ENCODE measurements around the gene CDH4.

CDH4 gene

GRCh38 chr20:61736751-61737310, 484.8 kb downstream of the CDH4 start:
- H4K20me1 ChIP-seq (ENCODE audit: low read depth, low read length): no peaks in the 10 kb centered on the region
- no peak overlapping the region for H2AFZ ChIP-seq (ENCODE audit: low read depth, low read length, severe bottlenecking)
- no peaks in the 10 kb centered on the region for H3K27me3 ChIP-seq (ENCODE audit: low read length)
- H3K4me3 ChIP-seq (ENCODE audit: insufficient read depth, low read length, poor library complexity, severe bottlenecking): no peak overlapping the region
- H3F3A ChIP-seq (ENCODE audit: insufficient read depth): no peaks in the 10 kb centered on the region
- H3K4me2 ChIP-seq (ENCODE audit: low read depth, low read length, poor library complexity, severe bottlenecking): no peak overlapping the region
- TF ChIP-seq EZH2phosphoT487 (conservative IDR thresholded peaks at IDR 0.05; ENCODE audit: low read length) (no peak), CTCF (IDR thresholded peaks at IDR 0.05; ENCODE audit: insufficient read depth, low read length, poor library complexity, severe bottlenecking) (no peak)
- H3K9me2 ChIP-seq (replicated peaks; ENCODE audit: insufficient read depth, low read length): no peaks in the 10 kb centered on the region
- H3K9ac ChIP-seq (ENCODE audit: low read length): no peak overlapping the region
- no peaks in the 10 kb centered on the region for H3K36me3 ChIP-seq (ENCODE audit: low read length)
- H3K79me2 ChIP-seq (ENCODE audit: insufficient read depth, low read length): no peaks in the 10 kb centered on the region
- H3K9me3 ChIP-seq (ENCODE audit: insufficient read depth, low read length): no peaks in the 10 kb centered on the region
- no peak overlapping the region for H3K27ac ChIP-seq (ENCODE audit: low read depth, low read length)

GRCh38 chr20:61737346-61737745, 485.3 kb downstream of the CDH4 start:
- Histone ChIP-seq H3K9me2 (replicated peaks; ENCODE audit: insufficient read depth, low read length) (no peaks in the 10 kb centered on the region), H3K4me3 (ENCODE audit: insufficient read depth, low read length, poor library complexity, severe bottlenecking) (no peak overlapping the region), H3K79me2 (ENCODE audit: insufficient read depth, low read length) (no peaks in the 10 kb centered on the region), H3K36me3 (ENCODE audit: low read length) (no peaks in the 10 kb centered on the region), H4K20me1 (ENCODE audit: low read depth, low read length) (no peaks in the 10 kb centered on the region), H2AFZ (ENCODE audit: low read depth, low read length, severe bottlenecking) (no peak overlapping the region), H3K27ac (ENCODE audit: low read depth, low read length) (no peak overlapping the region), H3F3A (ENCODE audit: insufficient read depth) (no peaks in the 10 kb centered on the region), H3K27me3 (ENCODE audit: low read length) (no peaks in the 10 kb centered on the region), H3K9ac (ENCODE audit: low read length) (no peak overlapping the region), H3K4me2 (ENCODE audit: low read depth, low read length, poor library complexity, severe bottlenecking) (no peak overlapping the region), H3K9me3 (ENCODE audit: insufficient read depth, low read length) (no peaks in the 10 kb centered on the region)
- TF ChIP-seq CTCF (IDR thresholded peaks at IDR 0.05; ENCODE audit: insufficient read depth, low read length, poor library complexity, severe bottlenecking) (no peak), EZH2phosphoT487 (conservative IDR thresholded peaks at IDR 0.05; ENCODE audit: low read length) (no peak)

GRCh38 chr20:61737812-61738443, 485.9 kb downstream of the CDH4 start:
- H3K27ac ChIP-seq (ENCODE audit: low read depth, low read length): no peak overlapping the region
- no peaks in the 10 kb centered on the region for H3K9me3 ChIP-seq (ENCODE audit: insufficient read depth, low read length)
- no peak overlapping the region for H2AFZ ChIP-seq (ENCODE audit: low read depth, low read length, severe bottlenecking)
- H3K36me3 ChIP-seq (ENCODE audit: low read length): no peaks in the 10 kb centered on the region
- H3K4me3 ChIP-seq (ENCODE audit: insufficient read depth, low read length, poor library complexity, severe bottlenecking): no peak overlapping the region
- H3K79me2 ChIP-seq (ENCODE audit: insufficient read depth, low read length): no peaks in the 10 kb centered on the region
- no peaks in the 10 kb centered on the region for H3K27me3 ChIP-seq (ENCODE audit: low read length)
- TF ChIP-seq CTCF (IDR thresholded peaks at IDR 0.05; ENCODE audit: insufficient read depth, low read length, poor library complexity, severe bottlenecking) (no peak), EZH2phosphoT487 (conservative IDR thresholded peaks at IDR 0.05; ENCODE audit: low read length) (no peak)
- H3K4me2 ChIP-seq (ENCODE audit: low read depth, low read length, poor library complexity, severe bottlenecking): no peak overlapping the region
- no peaks in the 10 kb centered on the region for H3K9me2 ChIP-seq (replicated peaks; ENCODE audit: insufficient read depth, low read length)
- no peaks in the 10 kb centered on the region for H3F3A ChIP-seq (ENCODE audit: insufficient read depth)
- H3K9ac ChIP-seq (ENCODE audit: low read length): no peak overlapping the region
- H4K20me1 ChIP-seq (ENCODE audit: low read depth, low read length): no peaks in the 10 kb centered on the region
